GM12892 (cell line): ENCODE measurements around the gene SRBD1.

Experiments
- DNase-seq: peaks from one replicate; pipeline ENCODE4 v3.0.0; 2011; ENCODE audit not compliant: insufficient read length
- FAIRE-seq: peaks from 2 replicates; lab custom pipeline; 2011; peaks lifted over from hg19 to GRCh38; lab: Jason Lieb, UNC
- POLR2A ChIP-seq: IDR thresholded peaks from 2 replicates; pipeline ENCODE4 v1.6.1; 2011; ENCODE audit warnings: low read depth, low read length, control low read depth
- POLR2AphosphoS5 ChIP-seq: IDR thresholded peaks from 2 replicates; pipeline ENCODE4 v1.6.1; 2011; ENCODE audit warnings: low read depth, low read length, control low read depth
- TAF1 ChIP-seq: IDR thresholded peaks from 2 replicates; pipeline ENCODE4 v1.6.1; 2011; ENCODE audit warnings: low read depth, mild to moderate bottlenecking, control low read depth, low read length, borderline replicate concordance

The SRBD1 gene

GRCh38 chr2:45649462-45649857, 38.4 kb upstream of the SRBD1 start:
- TF ChIP-seq POLR2AphosphoS5 (no peak), POLR2A (no peak), TAF1 (no peak)
- peak; percentile 27 for FAIRE-seq
- no peak for DNase-seq

GRCh38 chr2:45648636-45649035, 37.6 kb upstream of the SRBD1 start:
- FAIRE-seq: no peak

GRCh38 chr2:45647986-45648520, 37.0 kb upstream of the SRBD1 start:
- TF ChIP-seq TAF1 (no peak), POLR2AphosphoS5 (no peak), POLR2A (no peak)
- DNase-seq (no peak), FAIRE-seq (no peak)

More at GRCh38 chr2:45648636-45649035, 37.6 kb upstream of the SRBD1 start:
- DNase-seq: no peak
- TF ChIP-seq TAF1: no peak
- TF ChIP-seq POLR2AphosphoS5: no peak

GRCh38 chr2:45647356-45647755, 36.3 kb upstream of the SRBD1 start:
- DNase-seq: no peak
- no peak for FAIRE-seq
- TF ChIP-seq TAF1 (no peak), POLR2A (no peak), POLR2AphosphoS5 (no peak)

- TF ChIP-seq POLR2AphosphoS5 (no peak), TAF1 (no peak), POLR2A (no peak)
- no peak for FAIRE-seq
- DNase-seq: no peak
Measured at GRCh38 chr2:45646289-45646688, 35.2 kb upstream of the SRBD1 start.

GRCh38 chr2:45643543-45644542, 32.8 kb upstream of the SRBD1 start:
- peak; percentile 89 for FAIRE-seq
- DNase-seq: peak; percentile 90
- TF ChIP-seq POLR2A: no peak
- TF ChIP-seq TAF1: no peak

GRCh38 chr2:45643095-45643494, 32.0 kb upstream of the SRBD1 start:
- TF ChIP-seq POLR2A (no peak), TAF1 (no peak), POLR2AphosphoS5 (no peak)
- FAIRE-seq: no peak
- DNase-seq: no peak

GRCh38 chr2:45640576-45640975, 29.5 kb upstream of the SRBD1 start:
- DNase-seq (no peak), FAIRE-seq (no peak)
- TF ChIP-seq TAF1 (no peak), POLR2A (no peak), POLR2AphosphoS5 (no peak)

- DNase-seq (no peak), FAIRE-seq (no peak)
- no peak for TF ChIP-seq POLR2A
- TF ChIP-seq POLR2AphosphoS5: no peak
- no peak for TF ChIP-seq TAF1
Measured at GRCh38 chr2:45637440-45637839, 26.4 kb upstream of the SRBD1 start.

GRCh38 chr2:45636008-45636407, 24.9 kb upstream of the SRBD1 start:
- FAIRE-seq: no peak
- TF ChIP-seq TAF1 (no peak), POLR2A (no peak), POLR2AphosphoS5 (no peak)
- DNase-seq: no peak

GRCh38 chr2:45634223-45634622, 23.2 kb upstream of the SRBD1 start:
- DNase-seq (no peak), FAIRE-seq (no peak)
- TF ChIP-seq POLR2AphosphoS5 (no peak), TAF1 (no peak), POLR2A (no peak)
